ENCODE data around the gene ATF6B. TPM values are rescaled to one million over a fixed set of nuclear protein-coding genes. Genes with fewer than 3 reads are reported as not detected.

ATF6B gene
- total RNA-seq, 2 donors from 2014 or later = 15.0 to 15.3 TPM

- no peaks in the 10 kb centered on the region for H3K9me3 ChIP-seq
- DNase-seq (ENCODE audit: low spot score) = peak; percentile 90
- no peaks in the 10 kb centered on the region for H3K27me3 ChIP-seq
- peaks cover 0 to 45% of the 10 kb centered on the region in 2 donors for H3K4me1 ChIP-seq
- H3K36me3 ChIP-seq = peaks cover 43% of the 10 kb centered on the region
- peak overlapping the region; percentile 79 to 81 for H3K27ac ChIP-seq
- TF ChIP-seq, protein P1, sequence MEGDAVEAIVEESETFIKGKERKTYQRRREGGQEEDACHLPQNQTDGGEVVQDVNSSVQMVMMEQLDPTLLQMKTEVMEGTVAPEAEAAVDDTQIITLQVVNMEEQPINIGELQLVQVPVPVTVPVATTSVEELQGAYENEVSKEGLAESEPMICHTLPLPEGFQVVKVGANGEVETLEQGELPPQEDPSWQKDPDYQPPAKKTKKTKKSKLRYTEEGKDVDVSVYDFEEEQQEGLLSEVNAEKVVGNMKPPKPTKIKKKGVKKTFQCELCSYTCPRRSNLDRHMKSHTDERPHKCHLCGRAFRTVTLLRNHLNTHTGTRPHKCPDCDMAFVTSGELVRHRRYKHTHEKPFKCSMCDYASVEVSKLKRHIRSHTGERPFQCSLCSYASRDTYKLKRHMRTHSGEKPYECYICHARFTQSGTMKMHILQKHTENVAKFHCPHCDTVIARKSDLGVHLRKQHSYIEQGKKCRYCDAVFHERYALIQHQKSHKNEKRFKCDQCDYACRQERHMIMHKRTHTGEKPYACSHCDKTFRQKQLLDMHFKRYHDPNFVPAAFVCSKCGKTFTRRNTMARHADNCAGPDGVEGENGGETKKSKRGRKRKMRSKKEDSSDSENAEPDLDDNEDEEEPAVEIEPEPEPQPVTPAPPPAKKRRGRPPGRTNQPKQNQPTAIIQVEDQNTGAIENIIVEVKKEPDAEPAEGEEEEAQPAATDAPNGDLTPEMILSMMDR (IDR thresholded peaks at IDR 0.05) = peak; percentile 62 to 89
- peak overlapping the region in 1 of 2 donors; percentile 40 for H3K4me3 ChIP-seq
Measured at GRCh38 chr6:32087574-32088486, 40.2 kb downstream of the ATF6B start.

DNA sequence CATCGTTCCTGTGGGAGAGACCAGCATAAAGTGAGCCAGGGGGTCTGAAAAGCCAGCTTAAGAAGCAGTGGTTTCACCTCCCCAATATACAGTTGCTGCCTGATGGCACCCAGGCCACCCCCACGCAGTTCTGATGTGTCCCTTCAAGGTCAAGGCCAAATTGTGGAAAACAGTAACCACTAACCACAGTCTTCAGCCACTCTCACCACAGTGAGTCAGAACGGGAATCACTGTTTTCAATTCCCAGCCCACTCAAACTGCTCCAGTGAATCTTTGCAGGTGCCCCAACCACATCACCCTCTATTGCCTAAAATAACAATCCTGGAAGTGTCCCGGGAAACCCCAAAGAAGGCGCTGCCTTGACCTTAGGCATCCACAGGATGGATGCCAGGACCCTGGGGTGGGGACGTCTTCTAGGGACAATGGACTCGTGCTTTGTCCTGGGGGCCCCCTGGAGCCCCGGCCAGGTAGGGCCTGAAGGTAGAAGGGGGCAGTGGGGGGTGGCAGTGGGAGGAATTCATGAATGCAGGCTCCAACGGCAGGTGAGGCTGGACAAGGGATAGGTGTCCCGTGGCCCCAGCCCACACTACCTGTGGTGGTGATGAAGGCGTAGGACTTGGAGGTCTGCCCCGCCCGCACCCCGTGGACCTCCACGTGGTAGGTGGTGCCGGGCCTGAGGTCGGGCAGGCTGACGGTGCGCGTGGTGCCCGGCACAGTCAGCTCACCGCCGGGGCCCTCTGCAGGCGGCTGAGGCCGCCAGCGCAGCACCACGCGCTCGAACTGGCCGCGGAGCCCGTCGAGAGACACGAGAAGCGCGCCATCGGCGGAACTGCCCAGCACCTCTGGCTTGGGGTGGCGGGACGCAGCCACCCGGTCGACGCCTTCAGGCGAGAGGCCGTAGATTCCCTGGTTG lies 41.1 kb downstream of the ATF6B start:
- Histone ChIP-seq H3K36me3 (peaks cover 47% of the 10 kb centered on the region), H3K4me3 (peak overlapping the region in 1 of 2 donors; percentile 40), H3K27me3 (no peaks in the 10 kb centered on the region), H3K27ac (peak overlapping the region; percentile 79 to 81), H3K4me1 (peaks cover 0 to 45% of the 10 kb centered on the region in 2 donors), H3K9me3 (no peaks in the 10 kb centered on the region)
- TF ChIP-seq, protein P1 (IDR thresholded peaks at IDR 0.05) = no peak
- no peak for DNase-seq (ENCODE audit: low spot score)

- Histone ChIP-seq H3K27ac (peak overlapping the region; percentile 79 to 81), H3K36me3 (peaks cover 54% of the 10 kb centered on the region), H3K9me3 (no peaks in the 10 kb centered on the region), H3K4me3 (no peak overlapping the region), H3K27me3 (no peaks in the 10 kb centered on the region), H3K4me1 (peaks cover 0 to 47% of the 10 kb centered on the region in 2 donors)
- TF ChIP-seq, protein P1 (IDR thresholded peaks at IDR 0.05) = no peak
- DNase-seq (ENCODE audit: low spot score) = no peak
Measured at GRCh38 chr6:32085759-32086459, 42.1 kb downstream of the ATF6B start.

DNA sequence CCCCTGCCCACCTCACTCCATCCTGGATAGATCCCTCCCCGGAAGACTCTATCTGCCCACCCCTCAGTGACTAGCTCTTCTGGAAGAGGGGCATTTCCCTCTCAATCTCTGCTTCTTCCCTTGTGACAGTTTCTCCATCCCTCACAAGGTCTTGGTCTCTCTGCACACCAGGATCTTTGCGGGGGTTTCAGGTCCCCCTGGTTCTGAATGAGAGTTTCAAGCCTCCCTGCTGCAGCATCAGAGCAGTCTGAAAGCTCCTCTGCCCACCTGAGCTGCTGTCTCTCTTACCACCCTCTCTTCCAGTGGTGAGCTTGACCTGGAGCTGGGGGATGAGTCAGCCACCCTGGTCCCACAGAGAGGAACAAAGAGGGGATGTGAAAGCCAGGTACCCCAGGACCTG lies 43.3 kb downstream of the ATF6B start:
- Histone ChIP-seq H3K36me3 (peaks cover 51% of the 10 kb centered on the region), H3K27ac (peak overlapping the region in 1 of 2 donors; percentile 16), H3K4me1 (peaks cover 0 to 50% of the 10 kb centered on the region in 2 donors), H3K9me3 (no peaks in the 10 kb centered on the region), H3K27me3 (no peaks in the 10 kb centered on the region), H3K4me3 (no peak overlapping the region)
- TF ChIP-seq, protein P1 (IDR thresholded peaks at IDR 0.05) = no peak
- DNase-seq (ENCODE audit: low spot score) = no peak
